Adrenal gland (tissue), 5 donors: ENCODE data around the gene S1PR4.

ENCODE experiments used
- POLR2A ChIP-seq, 2 donors: fragments of 450-650 bp; IDR thresholded peaks; one replicate each; pipeline ENCODE4 v1.6.1; 2017; ENCODE audit warnings: antibody characterized with exemption in 2 of 2, mild to moderate bottlenecking in 2 of 2, moderate library complexity in 1 of 2
- TF ChIP-seq, protein P1 (sequence below), 6 experiments: fragments of 450-650 bp in 4 of 6; fragments of 200-600 bp in 2 of 6; sonication (generic) in 1 of 6; IDR thresholded peaks; 1 replicate in 5 of 6; 2 replicates in 1 of 6; pipeline versions ENCODE4 v1.5.1 to v1.8.0; 2016 to 2021; ENCODE audit warnings: antibody characterized with exemption in 6 of 6, mild to moderate bottlenecking in 2 of 6, moderate library complexity in 1 of 6
- donor health status: DM: no; HTN: no; CAD: no.

DNA sequence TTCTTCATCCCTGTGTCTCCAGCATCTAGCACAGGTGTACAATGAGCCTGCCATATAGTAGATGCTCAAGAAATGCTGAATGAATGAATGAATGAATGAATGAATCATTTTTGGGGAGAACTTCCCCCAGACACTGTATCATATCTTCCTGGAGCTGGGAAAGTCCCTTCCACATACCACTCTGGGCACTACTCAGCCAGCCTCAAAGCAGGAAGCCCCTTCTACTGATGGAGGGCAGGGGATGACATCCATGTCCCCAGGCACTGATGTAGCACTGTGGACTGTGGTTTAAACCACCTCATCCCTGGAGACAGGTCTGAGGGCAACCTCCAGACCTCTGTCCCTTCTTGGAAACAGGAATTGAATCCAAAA, 37.9 kb upstream of the S1PR4 start:
- no peak for TF ChIP-seq POLR2A (IDR thresholded peaks at IDR 0.05)
- TF ChIP-seq, protein P1, sequence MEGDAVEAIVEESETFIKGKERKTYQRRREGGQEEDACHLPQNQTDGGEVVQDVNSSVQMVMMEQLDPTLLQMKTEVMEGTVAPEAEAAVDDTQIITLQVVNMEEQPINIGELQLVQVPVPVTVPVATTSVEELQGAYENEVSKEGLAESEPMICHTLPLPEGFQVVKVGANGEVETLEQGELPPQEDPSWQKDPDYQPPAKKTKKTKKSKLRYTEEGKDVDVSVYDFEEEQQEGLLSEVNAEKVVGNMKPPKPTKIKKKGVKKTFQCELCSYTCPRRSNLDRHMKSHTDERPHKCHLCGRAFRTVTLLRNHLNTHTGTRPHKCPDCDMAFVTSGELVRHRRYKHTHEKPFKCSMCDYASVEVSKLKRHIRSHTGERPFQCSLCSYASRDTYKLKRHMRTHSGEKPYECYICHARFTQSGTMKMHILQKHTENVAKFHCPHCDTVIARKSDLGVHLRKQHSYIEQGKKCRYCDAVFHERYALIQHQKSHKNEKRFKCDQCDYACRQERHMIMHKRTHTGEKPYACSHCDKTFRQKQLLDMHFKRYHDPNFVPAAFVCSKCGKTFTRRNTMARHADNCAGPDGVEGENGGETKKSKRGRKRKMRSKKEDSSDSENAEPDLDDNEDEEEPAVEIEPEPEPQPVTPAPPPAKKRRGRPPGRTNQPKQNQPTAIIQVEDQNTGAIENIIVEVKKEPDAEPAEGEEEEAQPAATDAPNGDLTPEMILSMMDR (IDR thresholded peaks at IDR 0.05), result no peak
